H1 (cell line): Measurements from ENCODE around the gene HIPK2.

Experiments used
- CEBPB ChIP-seq: IDR thresholded peaks from 2 replicates; pipeline ENCODE4 v1.6.1; 2012; ENCODE audit warnings: low read depth, low read length
- EP300 ChIP-seq, 2 experiments: IDR thresholded peaks; 1 replicate in 1 of 2; 2 replicates in 1 of 2; pipeline ENCODE4 v1.6.1; 2011 to 2012; ENCODE audit warnings: low read depth in 2 of 2, low read length in 2 of 2, mild to moderate bottlenecking in 2 of 2, borderline replicate concordance in 1 of 2, inconsistent platforms in 1 of 2, moderate library complexity in 1 of 2
- EZH2 ChIP-seq: fragments of 200-600 bp; sonication (generic); IDR thresholded peaks from 2 replicates; pipeline ENCODE4 v1.7.1; 2012; ENCODE audit warnings: low read depth, mild to moderate bottlenecking, moderate library complexity, low read length, inconsistent platforms; ENCODE audit not compliant: severe bottlenecking
- FOSL1 ChIP-seq: IDR thresholded peaks from 2 replicates; pipeline ENCODE4 v1.6.1; 2011; ENCODE audit warnings: mild to moderate bottlenecking, low read depth, low read length, moderate library complexity; ENCODE audit not compliant: insufficient read depth
- GABPA ChIP-seq: IDR thresholded peaks from 2 replicates; pipeline ENCODE4 v1.6.1; 2011; ENCODE audit warnings: mild to moderate bottlenecking, low read length, moderate library complexity, borderline replicate concordance; ENCODE audit not compliant: insufficient read depth
- GTF2F1 ChIP-seq: IDR thresholded peaks from 2 replicates; pipeline ENCODE4 v1.6.1; 2012; ENCODE audit warnings: low read depth, low read length, improper control_type of control experiment, borderline replicate concordance
- POLR2A ChIP-seq, 2 experiments: IDR thresholded peaks; 1 replicate in 1 of 2; 2 replicates in 1 of 2; pipeline ENCODE4 v1.6.1; 2011; ENCODE audit warnings: low read depth in 2 of 2, low read length in 2 of 2, mild to moderate bottlenecking in 2 of 2; ENCODE audit errors: control extremely low read depth in 1 of 2
- POLR2AphosphoS5 ChIP-seq: IDR thresholded peaks from 2 replicates; pipeline ENCODE4 v1.6.1; 2011; ENCODE audit warnings: low read depth, low read length
- SP2 ChIP-seq: IDR thresholded peaks from 2 replicates; pipeline ENCODE4 v1.6.1; 2012; ENCODE audit warnings: mild to moderate bottlenecking, low read length, inconsistent platforms
- TAF7 ChIP-seq: optimal IDR thresholded peaks from 2 replicates; pipeline ENCODE3; 2011; ENCODE audit warnings: low read depth, mild to moderate bottlenecking, inconsistent platforms, low read length, moderate library complexity, borderline replicate concordance
- TCF12 ChIP-seq: IDR thresholded peaks from 2 replicates; pipeline ENCODE4 v1.6.1; 2011; ENCODE audit warnings: low read depth, mild to moderate bottlenecking, low read length
- TF ChIP-seq, protein P1 (sequence below): IDR thresholded peaks from 2 replicates; pipeline ENCODE4 v1.6.1; 2011; ENCODE audit warnings: low read depth, mild to moderate bottlenecking, low read length; ENCODE audit not compliant: insufficient read depth
- TF ChIP-seq, protein P2 (sequence below): IDR thresholded peaks from 2 replicates; pipeline ENCODE4 v1.6.1; 2012; ENCODE audit warnings: inconsistent platforms
- TF ChIP-seq, protein P3 (sequence below), 3 experiments: IDR thresholded peaks; 1 replicate in 2 of 3; 2 replicates in 1 of 3; pipeline versions ENCODE4 v1.5.1 to v1.6.1; 2011; ENCODE audit warnings: low read length in 3 of 3, mild to moderate bottlenecking in 3 of 3, inconsistent platforms in 2 of 3, low read depth in 1 of 3, moderate library complexity in 1 of 3; ENCODE audit not compliant: insufficient read depth in 1 of 3; ENCODE audit errors: control extremely low read depth in 1 of 3

DNA sequence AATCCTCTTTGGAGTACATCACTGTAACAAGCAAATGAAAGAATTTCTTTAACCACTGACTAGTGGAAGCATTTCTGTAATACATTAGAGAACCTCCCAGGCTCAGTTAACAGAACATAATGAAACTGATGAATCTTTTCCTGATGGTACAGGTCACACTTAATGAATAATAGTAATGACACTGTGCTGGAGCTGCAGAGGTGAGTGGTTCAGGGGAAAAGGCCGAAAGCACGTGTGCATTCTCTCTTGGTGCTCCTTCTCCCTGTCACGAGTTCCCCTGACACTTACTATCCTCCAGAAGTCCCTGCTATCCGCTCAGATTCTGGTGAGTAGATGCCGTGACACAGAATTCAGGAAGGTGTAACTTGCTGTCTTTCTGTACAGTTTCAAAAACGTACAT is 8.0 kb downstream of the HIPK2 start:
- no peak for TF ChIP-seq CEBPB
- TF ChIP-seq SP2 = no peak
- no peak for TF ChIP-seq POLR2AphosphoS5
- no peak for TF ChIP-seq EP300 (IDR thresholded peaks at IDR 0.05; ENCODE audit: borderline replicate concordance in 1 of 2, low read depth in 2 of 2, low read length in 2 of 2)
- TF ChIP-seq, protein P1, sequence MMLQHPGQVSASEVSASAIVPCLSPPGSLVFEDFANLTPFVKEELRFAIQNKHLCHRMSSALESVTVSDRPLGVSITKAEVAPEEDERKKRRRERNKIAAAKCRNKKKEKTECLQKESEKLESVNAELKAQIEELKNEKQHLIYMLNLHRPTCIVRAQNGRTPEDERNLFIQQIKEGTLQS = no peak
- no peak for TF ChIP-seq TAF7
- TF ChIP-seq, protein P2, sequence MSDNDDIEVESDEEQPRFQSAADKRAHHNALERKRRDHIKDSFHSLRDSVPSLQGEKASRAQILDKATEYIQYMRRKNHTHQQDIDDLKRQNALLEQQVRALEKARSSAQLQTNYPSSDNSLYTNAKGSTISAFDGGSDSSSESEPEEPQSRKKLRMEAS = no peak
- TF ChIP-seq POLR2A (IDR thresholded peaks at IDR 0.05; ENCODE audit: control extremely low read depth in 1 of 2, low read depth in 2 of 2, low read length in 2 of 2) = no peak
- TF ChIP-seq, protein P3, sequence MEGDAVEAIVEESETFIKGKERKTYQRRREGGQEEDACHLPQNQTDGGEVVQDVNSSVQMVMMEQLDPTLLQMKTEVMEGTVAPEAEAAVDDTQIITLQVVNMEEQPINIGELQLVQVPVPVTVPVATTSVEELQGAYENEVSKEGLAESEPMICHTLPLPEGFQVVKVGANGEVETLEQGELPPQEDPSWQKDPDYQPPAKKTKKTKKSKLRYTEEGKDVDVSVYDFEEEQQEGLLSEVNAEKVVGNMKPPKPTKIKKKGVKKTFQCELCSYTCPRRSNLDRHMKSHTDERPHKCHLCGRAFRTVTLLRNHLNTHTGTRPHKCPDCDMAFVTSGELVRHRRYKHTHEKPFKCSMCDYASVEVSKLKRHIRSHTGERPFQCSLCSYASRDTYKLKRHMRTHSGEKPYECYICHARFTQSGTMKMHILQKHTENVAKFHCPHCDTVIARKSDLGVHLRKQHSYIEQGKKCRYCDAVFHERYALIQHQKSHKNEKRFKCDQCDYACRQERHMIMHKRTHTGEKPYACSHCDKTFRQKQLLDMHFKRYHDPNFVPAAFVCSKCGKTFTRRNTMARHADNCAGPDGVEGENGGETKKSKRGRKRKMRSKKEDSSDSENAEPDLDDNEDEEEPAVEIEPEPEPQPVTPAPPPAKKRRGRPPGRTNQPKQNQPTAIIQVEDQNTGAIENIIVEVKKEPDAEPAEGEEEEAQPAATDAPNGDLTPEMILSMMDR (IDR thresholded peaks at IDR 0.05; ENCODE audit: control extremely low read depth in 1 of 3, insufficient read depth in 1 of 3, low read depth in 1 of 3, low read length in 3 of 3) = no peak
- no peak for TF ChIP-seq GABPA
- no peak for TF ChIP-seq EZH2
- TF ChIP-seq FOSL1 = no peak
- no peak for TF ChIP-seq TCF12
- no peak for TF ChIP-seq GTF2F1
